HCT116 (cell line): ENCODE measurements around the gene NACC2. TPM values are rescaled to one million over a fixed set of nuclear protein-coding genes. Genes with fewer than 3 reads are reported as not detected.

ENCODE experiments used
- ATAC-seq: fragments of 200-7000 bp; cut with Tn5 transposase; 2 replicates; pipeline ENCODE4 v1.9.1; 2020; ENCODE audit warnings: mild to moderate bottlenecking, moderate library complexity
- BruUV-seq: library from RNA; stranded (reverse); fragments of 400-500 nt; replicated peaks from 2 replicates; lab custom pipeline; 2021; lab: Mats Ljungman, UMichigan
- CTCF ChIA-PET: fragments of 300-600 bp; sonication (Branson Sonifier 250); formaldehyde crosslinking; loops from one replicate; lab custom pipeline; 2021; ENCODE audit warnings: antibody characterized with exemption; lab: Charles Lee
- POLR2A ChIA-PET: fragments of 300-600, 350-600 bp; sonication (Branson Sonifier 250); formaldehyde crosslinking; loops from one replicate; lab custom pipeline; 2021; ENCODE audit warnings: antibody characterized with exemption; lab: Charles Lee
- RAD21 ChIA-PET, 2 experiments: fragments of 300-600 bp; sonication (Branson Sonifier 250); formaldehyde crosslinking; loops; one replicate each; lab custom pipeline; 2023; ENCODE audit warnings: low total read pairs in 2 of 2; ENCODE audit not compliant: uncharacterized antibody in 2 of 2, unreplicated experiment in 2 of 2, low non-redundant PET in 1 of 2; lab: Charles Lee
- DNase-seq: peaks from one replicate; pipeline ENCODE4 v3.0.0-alpha.2; 2010; ENCODE audit warnings: low read depth, low spot score
- H2AFZ ChIP-seq: fragments of 200-600 bp; shearing (Covaris generic), sonication (generic); 2 replicates; pipeline ENCODE4 v1.6.1; 2017; ENCODE audit warnings: low read depth, mixed run types, mixed read lengths, antibody characterized with exemption, low read length; ENCODE audit not compliant: poor library complexity, severe bottlenecking
- H3K27ac ChIP-seq: 2 replicates; pipeline ENCODE4 v1.5.1; 2012; ENCODE audit warnings: low read depth, low read length
- H3K27me3 ChIP-seq: fragments of 200-600 bp; sonication (generic); 2 replicates; pipeline ENCODE4 v1.6.1; 2016; ENCODE audit warnings: mixed run types, low read length, mixed read lengths; ENCODE audit not compliant: insufficient read depth
- H3K36me3 ChIP-seq, 2 experiments: fragments of 200-500 bp in 1 of 2; fragments of 200-600 bp in 1 of 2; sonication (Bioruptor generic) in 1 of 2; sonication (generic) in 1 of 2; 2 replicates each; pipeline versions ENCODE4 v1.5.1 to v1.6.1; 2014 to 2016; ENCODE audit warnings: low read length in 2 of 2, inconsistent platforms in 1 of 2, mixed read lengths in 1 of 2, mixed run types in 1 of 2; ENCODE audit not compliant: insufficient read depth in 2 of 2, control insufficient read depth in 1 of 2
- H3K4me1 ChIP-seq, 2 experiments: fragments of 200-600 bp in 1 of 2; sonication (generic) in 1 of 2; 2 replicates each; pipeline versions ENCODE4 v1.5.1 to v1.6.1; 2012 to 2017; ENCODE audit warnings: low read length in 2 of 2, inconsistent platforms in 1 of 2, mild to moderate bottlenecking in 1 of 2, mixed read lengths in 1 of 2, mixed run types in 1 of 2, moderate library complexity in 1 of 2; ENCODE audit not compliant: insufficient read depth in 2 of 2, control insufficient read depth in 1 of 2
- H3K4me2 ChIP-seq: fragments of 200-600 bp; sonication (generic); 2 replicates; pipeline ENCODE4 v1.6.1; 2017; ENCODE audit warnings: mixed run types, low read length, mixed read lengths
- H3K4me3 ChIP-seq, 2 experiments: fragments of 200-600 bp in 1 of 2; sonication (generic) in 1 of 2; replicated peaks in 1 of 2; 2 replicates each; pipeline ENCODE4 v1.5.1; 2011 to 2016; ENCODE audit warnings: low read length in 2 of 2, control low read depth in 1 of 2, low read depth in 1 of 2, mild to moderate bottlenecking in 1 of 2, mixed read lengths in 1 of 2, mixed run types in 1 of 2
- H3K79me2 ChIP-seq: fragments of 200-600 bp; sonication (generic); 2 replicates; pipeline ENCODE4 v1.6.1; 2017; ENCODE audit warnings: mild to moderate bottlenecking, mixed run types, low read length, moderate library complexity, mixed read lengths; ENCODE audit not compliant: insufficient read depth
- H3K9ac ChIP-seq: fragments of 200-600 bp; sonication (generic); 2 replicates; pipeline ENCODE4 v1.6.1; 2016; ENCODE audit warnings: low read length, mixed read lengths
- H3K9me2 ChIP-seq: fragments of 200-600 bp; sonication (generic), shearing (Covaris generic); 2 replicates; pipeline ENCODE4 v1.6.1; 2017; ENCODE audit warnings: mixed run types, mild to moderate bottlenecking, moderate library complexity; ENCODE audit not compliant: insufficient read depth
- H3K9me3 ChIP-seq, 2 experiments: fragments of 200-500 bp in 1 of 2; fragments of 200-600 bp in 1 of 2; sonication (Bioruptor generic) in 1 of 2; sonication (generic) in 1 of 2; 2 replicates each; pipeline ENCODE4 v1.6.1; 2014 to 2017; ENCODE audit warnings: low read length in 2 of 2, mixed read lengths in 2 of 2, inconsistent platforms in 1 of 2, low read depth in 1 of 2, mild to moderate bottlenecking in 1 of 2, mixed run types in 1 of 2, moderate library complexity in 1 of 2; ENCODE audit not compliant: control insufficient read depth in 1 of 2, insufficient read depth in 1 of 2
- H4K20me1 ChIP-seq: fragments of 200-600 bp; sonication (generic), shearing (Covaris generic); 2 replicates; pipeline ENCODE4 v1.6.1; 2017; ENCODE audit warnings: mixed run types, mild to moderate bottlenecking, moderate library complexity; ENCODE audit not compliant: insufficient read depth
- EGR1 ChIP-seq: IDR thresholded peaks from 2 replicates; pipeline ENCODE4 v1.6.1; 2012; ENCODE audit warnings: low read depth
- EZH2 ChIP-seq: fragments of 200-600 bp; sonication (generic); IDR thresholded peaks from 2 replicates; pipeline ENCODE4 v1.6.1; 2017; ENCODE audit warnings: antibody characterized with exemption, mixed run types
- EZH2phosphoT487 ChIP-seq: fragments of 200-600 bp; IDR thresholded peaks from 2 replicates; pipeline ENCODE4 v1.6.1; 2018; ENCODE audit warnings: antibody characterized with exemption, borderline replicate concordance
- FOSL1 ChIP-seq: IDR thresholded peaks from 2 replicates; pipeline ENCODE4 v1.6.1; 2012; ENCODE audit warnings: low read depth
- MAX ChIP-seq: IDR thresholded peaks from 2 replicates; pipeline ENCODE4 v1.6.1; 2012
- POLR2A ChIP-seq: IDR thresholded peaks from 2 replicates; pipeline ENCODE4 v1.7.0; 2011; ENCODE audit warnings: borderline replicate concordance; ENCODE audit not compliant: insufficient read depth, insufficient read length; ENCODE audit errors: extremely low read depth
- SIN3A ChIP-seq: IDR thresholded peaks from 2 replicates; pipeline ENCODE4 v1.6.1; 2012; ENCODE audit warnings: low read depth
- SP1 ChIP-seq: IDR thresholded peaks from 2 replicates; pipeline ENCODE4 v1.6.1; 2012; ENCODE audit warnings: low read depth
- SRF ChIP-seq: IDR thresholded peaks from 2 replicates; pipeline ENCODE4 v1.6.1; 2012; ENCODE audit warnings: low read depth
- TCF7L2 ChIP-seq: IDR thresholded peaks from 2 replicates; pipeline ENCODE4 v1.7.0; 2011; ENCODE audit warnings: borderline replicate concordance, inconsistent platforms; ENCODE audit not compliant: insufficient read depth, insufficient read length; ENCODE audit errors: extremely low read depth
- ZNF274 ChIP-seq: fragments of 200-500 bp; sonication (Bioruptor generic); IDR thresholded peaks from 2 replicates; pipeline ENCODE4 v1.6.1; 2014; ENCODE audit warnings: mild to moderate bottlenecking, low read depth, low read length, inconsistent platforms
- intact Hi-C: fragments of 100-400 bp; cut with micrococcal nuclease; formaldehyde crosslinking; loops from 2 replicates; pipeline ENCODE4 v1.10.0; 2022
- total RNA-seq: library from RNA; stranded (reverse); gene quantifications from one replicate; pipeline ENCODE4 v1.2.1, GENCODE V29; 2021; ENCODE audit not compliant: unreplicated experiment
- TF ChIP-seq, protein P1 (sequence below), 3 experiments: fragments of 200-600 bp in 1 of 3; sonication (generic) in 1 of 3; IDR thresholded peaks in 2 of 3; conservative IDR thresholded peaks in 1 of 3; 2 replicates each; pipeline ENCODE4 v1.5.1; 2012 to 2017; ENCODE audit warnings: low read depth in 2 of 3, low read length in 2 of 3, antibody characterized with exemption in 1 of 3, borderline replicate concordance in 1 of 3, control low read depth in 1 of 3, mild to moderate bottlenecking in 1 of 3, mixed read lengths in 1 of 3, mixed run types in 1 of 3, moderate library complexity in 1 of 3; ENCODE audit not compliant: insufficient read depth in 1 of 3

The NACC2 gene
- total RNA-seq, 1 experiment from 2014 or later: 27.8 TPM

GRCh38 chr9:136083558-136084062 lies 11.5 kb downstream of the NACC2 start:
- ATAC-seq (no peak), DNase-seq (no peak)
- TF ChIP-seq SIN3A (no peak), SRF (no peak), POLR2A (no peak), TCF7L2 (no peak), SP1 (no peak), EGR1 (no peak), MAX (no peak), FOSL1 (no peak), EZH2phosphoT487 (no peak), EZH2 (no peak), ZNF274 (no peak)
- TF ChIP-seq, protein P1, sequence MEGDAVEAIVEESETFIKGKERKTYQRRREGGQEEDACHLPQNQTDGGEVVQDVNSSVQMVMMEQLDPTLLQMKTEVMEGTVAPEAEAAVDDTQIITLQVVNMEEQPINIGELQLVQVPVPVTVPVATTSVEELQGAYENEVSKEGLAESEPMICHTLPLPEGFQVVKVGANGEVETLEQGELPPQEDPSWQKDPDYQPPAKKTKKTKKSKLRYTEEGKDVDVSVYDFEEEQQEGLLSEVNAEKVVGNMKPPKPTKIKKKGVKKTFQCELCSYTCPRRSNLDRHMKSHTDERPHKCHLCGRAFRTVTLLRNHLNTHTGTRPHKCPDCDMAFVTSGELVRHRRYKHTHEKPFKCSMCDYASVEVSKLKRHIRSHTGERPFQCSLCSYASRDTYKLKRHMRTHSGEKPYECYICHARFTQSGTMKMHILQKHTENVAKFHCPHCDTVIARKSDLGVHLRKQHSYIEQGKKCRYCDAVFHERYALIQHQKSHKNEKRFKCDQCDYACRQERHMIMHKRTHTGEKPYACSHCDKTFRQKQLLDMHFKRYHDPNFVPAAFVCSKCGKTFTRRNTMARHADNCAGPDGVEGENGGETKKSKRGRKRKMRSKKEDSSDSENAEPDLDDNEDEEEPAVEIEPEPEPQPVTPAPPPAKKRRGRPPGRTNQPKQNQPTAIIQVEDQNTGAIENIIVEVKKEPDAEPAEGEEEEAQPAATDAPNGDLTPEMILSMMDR (IDR thresholded peaks at IDR 0.05 in 2 of 3, conservative IDR thresholded peaks at IDR 0.05 in 1 of 3; ENCODE audit: borderline replicate concordance in 1 of 3, insufficient read depth in 1 of 3, low read depth in 2 of 3, low read length in 2 of 3): no peak
- CTCF ChIA-PET: no interaction called here
- Histone ChIP-seq H3K36me3 (no peaks in the 10 kb centered on the region; a peak in 1 of 4 replicates), H3K79me2 (peaks cover 99% of the 10 kb centered on the region), H3K4me2 (no peak overlapping the region), H3K27me3 (no peaks in the 10 kb centered on the region), H4K20me1 (no peaks in the 10 kb centered on the region), H3K9me3 (no peaks in the 10 kb centered on the region), H3K4me1 (peaks cover 0 to 5% of the 10 kb centered on the region in 2 experiments; a peak in 1 of 4 replicates), H3K4me3 (no peak overlapping the region), H3K27ac (no peak overlapping the region), H3K9me2 (no peaks in the 10 kb centered on the region), H3K9ac (no peak overlapping the region), H2AFZ (no peak overlapping the region)
- intact Hi-C loops: no loop called here
- no TSS peak for BruUV-seq
- RAD21 ChIA-PET: no interaction called here
- POLR2A ChIA-PET: no interaction called here
